ENCODE results near the gene APEX2. TPM values are rescaled to one million over a fixed set of nuclear protein-coding genes. Genes with fewer than 3 reads are reported as not detected.
"Not testable (repeated sequence)": the region's sequence is repeated elsewhere in the genome, so short reads cannot be mapped to it uniquely, and the experiment has no call there.

APEX2 gene
- 32.2 and 36.1 TPM in 2 replicates for total RNA-seq

- Mint-ChIP-seq H3K36me3 (ENCODE audit: low read depth) (peaks cover 27% of the 10 kb centered on the region), H3K27ac (peak within 1 kb of the TSS; percentile 87), H3K9me3 (no peaks in the 10 kb centered on the region), H3K4me1 (peaks cover 14% of the 10 kb centered on the region), H3K4me3 (peak within 1 kb of the TSS; percentile 97), H3K27me3 (no peaks in the 10 kb centered on the region)
- intact Hi-C loops (cut with micrococcal nuclease) = loop anchor here (1.0 to 10.0 kb wide), 6 partner anchors 75 to 1732 kb away; partner anchors contain the start of genes GNL3L and TRO
- peak; percentile 96 for DNase-seq
Measured at GRCh38 chrX:54999717-55000598, at the start of gene APEX2. APEX2 (plus strand) TSS chrX:55000363; CDS start chrX:55000423, 60 bp downstream.

DNA sequence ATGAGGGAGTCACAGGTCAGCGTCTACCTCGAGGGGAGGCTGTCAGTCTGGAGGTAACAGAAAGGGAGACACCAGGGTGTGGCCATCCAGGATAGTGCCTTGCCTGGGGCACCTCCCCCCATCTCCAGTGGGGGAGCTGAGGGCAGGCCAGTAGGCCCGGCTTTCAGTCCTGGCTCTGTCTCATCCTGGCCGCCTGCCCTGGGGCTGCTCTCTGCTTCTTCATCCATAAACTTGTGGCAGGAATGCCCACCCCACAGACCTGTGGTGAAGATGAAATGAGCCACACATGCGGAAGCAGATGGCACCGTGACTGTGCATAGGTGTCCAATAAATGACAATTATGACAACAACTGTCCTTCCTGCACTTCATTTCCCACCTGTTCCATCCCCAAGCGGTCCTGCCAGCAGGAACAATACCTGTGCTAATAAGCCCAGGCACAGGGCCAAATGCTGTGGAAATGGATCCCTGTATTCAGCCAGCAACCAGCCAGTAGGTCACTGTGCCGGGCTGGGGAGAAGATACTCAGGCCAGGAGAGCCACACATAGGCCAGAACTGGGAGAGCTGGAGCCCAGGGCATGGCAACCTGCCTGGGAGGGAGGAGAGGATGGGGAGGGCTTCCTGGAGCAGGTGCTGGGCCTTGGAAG is 49.3 kb upstream of the APEX2 start:
- H3K27ac Mint-ChIP-seq = no peak overlapping the region
- intact Hi-C loops (cut with micrococcal nuclease) = no loop called here
- H3K27me3 Mint-ChIP-seq = no peaks in the 10 kb centered on the region
- no peaks in the 10 kb centered on the region for H3K4me1 Mint-ChIP-seq
- no peak overlapping the region for H3K4me3 Mint-ChIP-seq
- DNase-seq = no peak
- no peaks in the 10 kb centered on the region for H3K9me3 Mint-ChIP-seq
- no peaks in the 10 kb centered on the region for H3K36me3 Mint-ChIP-seq (ENCODE audit: low read depth)

DNA sequence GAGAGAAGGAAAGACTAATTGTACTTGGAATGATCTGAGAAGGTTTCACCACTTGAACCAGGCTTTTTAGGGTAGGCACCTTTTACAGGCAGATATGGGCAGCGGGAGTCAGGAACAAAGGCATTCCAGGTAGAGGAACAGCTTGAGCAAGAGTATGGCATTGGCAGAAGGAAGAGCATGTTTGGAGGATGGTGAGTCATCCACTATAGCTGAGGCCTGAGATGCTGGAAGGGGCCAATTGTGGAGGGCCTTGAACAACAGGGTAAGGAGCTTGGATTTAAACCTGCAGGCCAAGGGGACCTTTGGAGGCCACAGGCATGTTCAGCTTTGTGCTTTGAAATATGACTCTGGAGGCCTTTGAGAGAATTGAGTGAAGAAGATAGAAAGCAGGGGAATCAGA is 38.4 kb upstream of the APEX2 start:
- DNase-seq = no peak
- no peak overlapping the region for H3K27ac Mint-ChIP-seq

DNA sequence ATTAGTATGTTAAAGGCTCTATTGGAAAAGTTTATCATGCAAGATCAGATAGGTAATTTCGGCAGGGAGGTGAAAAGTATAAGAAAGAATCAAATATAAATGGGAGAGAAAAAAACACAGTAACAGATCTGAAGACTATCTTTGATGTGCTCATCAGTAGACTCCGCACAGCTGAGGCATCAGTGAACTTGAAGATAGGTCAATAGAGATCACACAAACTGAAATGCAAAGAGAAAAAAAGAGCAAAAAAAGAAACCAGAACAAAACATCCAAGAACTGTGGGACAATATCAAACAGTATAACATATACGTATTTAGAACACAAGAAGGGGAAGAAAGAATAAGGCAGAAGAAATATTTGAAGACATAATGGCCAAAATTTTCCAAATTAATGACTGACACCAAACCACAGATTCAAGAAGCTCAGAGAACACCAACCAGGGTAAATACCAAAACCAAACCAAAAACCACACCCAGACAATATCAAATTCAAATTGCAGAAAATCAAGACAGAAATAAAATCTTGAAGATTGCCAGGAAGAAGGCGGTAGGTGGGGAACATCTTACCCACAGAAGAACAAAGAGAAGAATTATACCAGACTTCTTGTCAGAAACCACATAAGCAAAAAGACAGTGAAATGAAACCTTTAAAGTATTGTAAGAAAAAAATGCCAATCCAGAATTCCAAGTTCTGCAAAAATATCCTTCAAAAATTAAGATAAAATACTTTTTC is 35.2 kb upstream of the APEX2 start:
- H3K4me3 Mint-ChIP-seq = no peak overlapping the region

More for the DNA sequence above, 38.4 kb upstream of the APEX2 start:
- Mint-ChIP-seq H3K27me3 (peaks cover 4% of the 10 kb centered on the region), H3K4me3 (no peak overlapping the region), H3K36me3 (ENCODE audit: low read depth) (no peaks in the 10 kb centered on the region), H3K4me1 (peaks cover 4% of the 10 kb centered on the region), H3K9me3 (peaks cover 3% of the 10 kb centered on the region)
- intact Hi-C loops (cut with micrococcal nuclease) = no loop called here

GRCh38 chrX:54977387-54977786 is 22.8 kb upstream of the APEX2 start:
- Mint-ChIP-seq H3K4me1 (no peaks in the 10 kb centered on the region), H3K27ac (no peak overlapping the region), H3K4me3 (no peak overlapping the region), H3K36me3 (ENCODE audit: low read depth) (no peaks in the 10 kb centered on the region), H3K9me3 (no peaks in the 10 kb centered on the region), H3K27me3 (peaks cover 1% of the 10 kb centered on the region)
- intact Hi-C loops (cut with micrococcal nuclease) = no loop called here
- no peak for DNase-seq

More for the DNA sequence above, 35.2 kb upstream of the APEX2 start:
- no peak for DNase-seq
- intact Hi-C loops (cut with micrococcal nuclease) = no loop called here
- Mint-ChIP-seq H3K9me3 (no peaks in the 10 kb centered on the region), H3K27ac (no peak overlapping the region), H3K36me3 (ENCODE audit: low read depth) (no peaks in the 10 kb centered on the region), H3K4me1 (peaks cover 4% of the 10 kb centered on the region), H3K27me3 (peaks cover 4% of the 10 kb centered on the region)

GRCh38 chrX:54978448-54978847 is 21.7 kb upstream of the APEX2 start:
- H3K27ac Mint-ChIP-seq = no peak overlapping the region
- no peak overlapping the region for H3K4me3 Mint-ChIP-seq
- no peaks in the 10 kb centered on the region for H3K4me1 Mint-ChIP-seq
- no peak for DNase-seq
- intact Hi-C loops (cut with micrococcal nuclease) = no loop called here
- peaks cover 1% of the 10 kb centered on the region for H3K27me3 Mint-ChIP-seq
- no peaks in the 10 kb centered on the region for H3K9me3 Mint-ChIP-seq
- H3K36me3 Mint-ChIP-seq (ENCODE audit: low read depth) = no peaks in the 10 kb centered on the region

DNA sequence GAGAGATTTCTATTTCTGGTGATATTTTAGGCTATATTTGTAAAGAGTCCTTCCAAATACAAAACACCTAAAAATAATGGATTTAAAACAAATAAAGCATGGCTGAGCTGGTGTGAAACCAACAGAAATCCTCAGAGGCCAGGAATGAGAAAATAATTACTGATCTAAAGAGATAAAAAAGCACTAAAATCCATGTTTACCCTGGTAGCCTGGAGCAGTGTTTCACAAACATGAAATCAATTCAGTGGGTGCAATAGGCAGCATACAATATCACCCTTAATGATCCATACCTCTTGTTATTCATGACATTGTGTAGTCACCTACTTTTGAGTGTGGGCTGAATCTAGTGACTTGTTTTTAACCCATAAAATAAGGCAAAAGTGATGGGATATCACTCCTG is 20.7 kb upstream of the APEX2 start:
- Mint-ChIP-seq H3K9me3 (no peaks in the 10 kb centered on the region), H3K36me3 (ENCODE audit: low read depth) (no peaks in the 10 kb centered on the region), H3K4me3 (no peak overlapping the region), H3K4me1 (no peaks in the 10 kb centered on the region), H3K27ac (no peak overlapping the region), H3K27me3 (peaks cover 1% of the 10 kb centered on the region)
- DNase-seq = no peak
- intact Hi-C loops (cut with micrococcal nuclease) = no loop called here

GRCh38 chrX:54980334-54980733 is 19.8 kb upstream of the APEX2 start:
- Mint-ChIP-seq H3K9me3 (no peaks in the 10 kb centered on the region), H3K4me1 (no peaks in the 10 kb centered on the region), H3K27me3 (peaks cover 1% of the 10 kb centered on the region), H3K4me3 (no peak overlapping the region), H3K27ac (no peak overlapping the region), H3K36me3 (ENCODE audit: low read depth) (no peaks in the 10 kb centered on the region)
- intact Hi-C loops (cut with micrococcal nuclease) = no loop called here
- DNase-seq = no peak

- DNase-seq; H3K9me3 Mint-ChIP-seq; intact Hi-C loops (cut with micrococcal nuclease); H3K36me3 Mint-ChIP-seq (ENCODE audit: low read depth); H3K4me1 Mint-ChIP-seq; H3K27me3 Mint-ChIP-seq; H3K4me3 Mint-ChIP-seq; H3K27ac Mint-ChIP-seq: not testable (repeated sequence)
Measured at GRCh38 chrX:54983306-54983705, 16.9 kb upstream of the APEX2 start.

GRCh38 chrX:54991706-54992105 is 8.5 kb upstream of the APEX2 start:
- no peak overlapping the region for H3K4me3 Mint-ChIP-seq
- intact Hi-C loops (cut with micrococcal nuclease) = no loop called here
- H3K27me3 Mint-ChIP-seq = no peaks in the 10 kb centered on the region
- H3K9me3 Mint-ChIP-seq = no peaks in the 10 kb centered on the region
- H3K36me3 Mint-ChIP-seq (ENCODE audit: low read depth) = no peaks in the 10 kb centered on the region
- no peak overlapping the region for H3K27ac Mint-ChIP-seq
- DNase-seq = no peak
- H3K4me1 Mint-ChIP-seq = no peaks in the 10 kb centered on the region

GRCh38 chrX:54992911-54993622 is 7.1 kb upstream of the APEX2 start:
- H3K4me3 Mint-ChIP-seq = no peak overlapping the region
- intact Hi-C loops (cut with micrococcal nuclease) = no loop called here
- no peaks in the 10 kb centered on the region for H3K4me1 Mint-ChIP-seq
- no peak for DNase-seq
- no peaks in the 10 kb centered on the region for H3K27me3 Mint-ChIP-seq
- H3K36me3 Mint-ChIP-seq (ENCODE audit: low read depth) = no peaks in the 10 kb centered on the region
- H3K9me3 Mint-ChIP-seq = no peaks in the 10 kb centered on the region
- no peak overlapping the region for H3K27ac Mint-ChIP-seq

GRCh38 chrX:54994099-54994498 is 6.1 kb upstream of the APEX2 start, which contains the start of gene PFKFB1:
PFKFB1 (minus strand) TSS chrX:54994188; CDS start chrX:54994007, 181 bp downstream.
- no peaks in the 10 kb centered on the region for H3K36me3 Mint-ChIP-seq (ENCODE audit: low read depth)
- intact Hi-C loops (cut with micrococcal nuclease) = no loop called here

GRCh38 chrX:54994668-54995351 is 5.4 kb upstream of the APEX2 start:
- no peak overlapping the region for H3K4me3 Mint-ChIP-seq
- intact Hi-C loops (cut with micrococcal nuclease) = no loop called here

More at GRCh38 chrX:54994099-54994498, 6.1 kb upstream of the APEX2 start, which contains the start of gene PFKFB1:
- Mint-ChIP-seq H3K4me3 (no peak within 1 kb of the TSS), H3K9me3 (no peaks in the 10 kb centered on the region), H3K27me3 (no peaks in the 10 kb centered on the region), H3K27ac (no peak within 1 kb of the TSS), H3K4me1 (no peaks in the 10 kb centered on the region)
- DNase-seq = no peak

More at GRCh38 chrX:54994668-54995351, 5.4 kb upstream of the APEX2 start:
- no peak for DNase-seq
- no peaks in the 10 kb centered on the region for H3K4me1 Mint-ChIP-seq
- no peaks in the 10 kb centered on the region for H3K9me3 Mint-ChIP-seq
- no peaks in the 10 kb centered on the region for H3K36me3 Mint-ChIP-seq (ENCODE audit: low read depth)
- H3K27me3 Mint-ChIP-seq = no peaks in the 10 kb centered on the region
- no peak overlapping the region for H3K27ac Mint-ChIP-seq

All from activated CD4-positive, alpha-beta T cell treated with anti-CD3 and anti-CD28 coated beads, Interleukin-2, amount 10 ng/mL, durations not matched to agents 24 days and 14 days (primary cell).